Smooth muscle cell (in vitro differentiated cells): ENCODE results near the gene ACAP3. TPM values are rescaled to one million over a fixed set of nuclear protein-coding genes. Genes with fewer than 3 reads are reported as not detected.

Experiments used
- DNase-seq: peaks from one replicate; lab custom pipeline; 2025; ENCODE audit not compliant: unreplicated experiment; lab: John Stamatoyannopoulos, UW
- H2AFZ ChIP-seq: fragments of 200-600 bp; sonication (generic); 2 replicates; pipeline ENCODE4 v1.6.0; 2016; ENCODE audit warnings: antibody characterized with exemption, low read depth, mild to moderate bottlenecking
- H3F3A ChIP-seq: fragments of 200-600 bp; sonication (generic); 2 replicates; pipeline ENCODE4 v1.6.0; 2017; ENCODE audit warnings: antibody characterized with exemption, low read depth
- H3K27ac ChIP-seq: fragments of 200-600 bp; sonication (generic); 2 replicates; pipeline ENCODE4 v1.5.1; 2016; ENCODE audit warnings: low read depth, mild to moderate bottlenecking
- H3K27me3 ChIP-seq: fragments of 200-600 bp; sonication (generic); 2 replicates; pipeline ENCODE4 v1.6.1; 2016; ENCODE audit warnings: low read depth, mild to moderate bottlenecking
- H3K36me3 ChIP-seq: fragments of 200-600 bp; sonication (generic); 2 replicates; pipeline ENCODE4 v1.5.1; 2016; ENCODE audit warnings: low read depth
- H3K4me1 ChIP-seq: fragments of 200-600 bp; sonication (generic); 2 replicates; pipeline ENCODE4 v1.5.1; 2016; ENCODE audit warnings: low read depth
- H3K4me2 ChIP-seq: fragments of 200-600 bp; sonication (generic); 2 replicates; pipeline ENCODE4 v1.6.0; 2016; ENCODE audit warnings: mild to moderate bottlenecking
- H3K4me3 ChIP-seq: fragments of 200-600 bp; sonication (generic); 2 replicates; pipeline ENCODE4 v1.5.1; 2016; ENCODE audit warnings: mild to moderate bottlenecking
- H3K79me2 ChIP-seq: fragments of 200-600 bp; sonication (generic); 2 replicates; pipeline ENCODE4 v1.6.0; 2016; ENCODE audit warnings: low read depth, mild to moderate bottlenecking
- H3K9ac ChIP-seq: fragments of 200-600 bp; sonication (generic); 2 replicates; pipeline ENCODE4 v1.6.0; 2016; ENCODE audit warnings: low read depth
- H3K9me3 ChIP-seq: fragments of 200-600 bp; sonication (generic); replicated peaks from 2 replicates; pipeline ENCODE4 v1.5.1; 2016; ENCODE audit warnings: low read depth
- H4K20me1 ChIP-seq: fragments of 200-600 bp; sonication (generic); 2 replicates; pipeline ENCODE4 v1.6.0; 2016; ENCODE audit warnings: low read depth
- WGBS: methylation state at CpG from one replicate; pipeline ENCODE4 v1.1.7; 2016; ENCODE audit warnings: low lambda C conversion rate; 5-methylcytosine and 5-hydroxymethylcytosine counted together
- polyA plus RNA-seq: library from polyadenylated mRNA; unstranded; fragments of >200 nt; fragmentation: Nextera tagmentation; extraction: Ambion mirVana; gene quantifications from 2 replicates; pipeline ENCODE4 v1.2.1, GENCODE V29; 2016
- total RNA-seq: library from RNA; depleted of rRNA; stranded (reverse); fragments of >200 nt; gene quantifications from 2 replicates; pipeline ENCODE4 v1.2.3, GENCODE V29; 2014
- TF ChIP-seq, protein P1 (sequence below): fragments of 200-600 bp; sonication (generic); IDR thresholded peaks from 2 replicates; pipeline ENCODE4 v1.5.1; 2017; ENCODE audit warnings: borderline replicate concordance, mild to moderate bottlenecking, antibody characterized with exemption; ENCODE audit not compliant: insufficient read depth, poor library complexity, severe bottlenecking

Gene ACAP3
- total and polyA plus RNA-seq, 2 experiments from 2014 or later, result 29.9 to 63.9 TPM

DNA sequence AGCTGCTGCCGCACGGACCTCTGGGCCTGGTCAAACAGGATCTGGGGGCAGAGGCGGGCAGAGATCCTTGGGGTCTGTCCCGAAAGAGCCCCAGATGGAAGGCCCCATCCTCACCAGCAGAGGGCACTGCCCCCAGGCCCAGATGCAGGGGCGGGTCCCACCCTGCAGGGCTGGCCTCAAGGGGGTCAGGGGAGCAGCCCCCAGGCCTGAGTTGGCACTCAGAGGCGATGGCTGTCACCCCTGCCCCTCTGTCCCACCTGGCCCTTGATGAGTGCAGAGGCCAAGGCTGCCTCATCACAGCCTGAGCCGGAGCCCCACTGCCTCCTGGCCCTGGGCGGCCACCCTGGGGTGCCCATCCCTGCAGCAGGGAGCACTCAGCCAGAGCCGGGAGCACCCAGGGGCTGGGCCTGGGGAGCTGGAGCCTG is 5.7 kb downstream of the ACAP3 start:
- Histone ChIP-seq H4K20me1 (peaks cover 84% of the 10 kb centered on the region), H3K27ac (no peak overlapping the region), H3K4me1 (peaks cover 26% of the 10 kb centered on the region), H3K4me3 (no peak overlapping the region), H3K79me2 (peaks cover 28% of the 10 kb centered on the region), H3K9ac (no peak overlapping the region), H3F3A (no peaks in the 10 kb centered on the region), H3K36me3 (no peaks in the 10 kb centered on the region), H2AFZ (no peak overlapping the region), H3K9me3 (no peaks in the 10 kb centered on the region), H3K27me3 (no peaks in the 10 kb centered on the region), H3K4me2 (no peak overlapping the region)
- WGBS, result 88% methylated on average over 9 of the region's 9 CpGs
- DNase-seq, result no peak
- TF ChIP-seq, protein P1, sequence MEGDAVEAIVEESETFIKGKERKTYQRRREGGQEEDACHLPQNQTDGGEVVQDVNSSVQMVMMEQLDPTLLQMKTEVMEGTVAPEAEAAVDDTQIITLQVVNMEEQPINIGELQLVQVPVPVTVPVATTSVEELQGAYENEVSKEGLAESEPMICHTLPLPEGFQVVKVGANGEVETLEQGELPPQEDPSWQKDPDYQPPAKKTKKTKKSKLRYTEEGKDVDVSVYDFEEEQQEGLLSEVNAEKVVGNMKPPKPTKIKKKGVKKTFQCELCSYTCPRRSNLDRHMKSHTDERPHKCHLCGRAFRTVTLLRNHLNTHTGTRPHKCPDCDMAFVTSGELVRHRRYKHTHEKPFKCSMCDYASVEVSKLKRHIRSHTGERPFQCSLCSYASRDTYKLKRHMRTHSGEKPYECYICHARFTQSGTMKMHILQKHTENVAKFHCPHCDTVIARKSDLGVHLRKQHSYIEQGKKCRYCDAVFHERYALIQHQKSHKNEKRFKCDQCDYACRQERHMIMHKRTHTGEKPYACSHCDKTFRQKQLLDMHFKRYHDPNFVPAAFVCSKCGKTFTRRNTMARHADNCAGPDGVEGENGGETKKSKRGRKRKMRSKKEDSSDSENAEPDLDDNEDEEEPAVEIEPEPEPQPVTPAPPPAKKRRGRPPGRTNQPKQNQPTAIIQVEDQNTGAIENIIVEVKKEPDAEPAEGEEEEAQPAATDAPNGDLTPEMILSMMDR, result peak; percentile 39

DNA sequence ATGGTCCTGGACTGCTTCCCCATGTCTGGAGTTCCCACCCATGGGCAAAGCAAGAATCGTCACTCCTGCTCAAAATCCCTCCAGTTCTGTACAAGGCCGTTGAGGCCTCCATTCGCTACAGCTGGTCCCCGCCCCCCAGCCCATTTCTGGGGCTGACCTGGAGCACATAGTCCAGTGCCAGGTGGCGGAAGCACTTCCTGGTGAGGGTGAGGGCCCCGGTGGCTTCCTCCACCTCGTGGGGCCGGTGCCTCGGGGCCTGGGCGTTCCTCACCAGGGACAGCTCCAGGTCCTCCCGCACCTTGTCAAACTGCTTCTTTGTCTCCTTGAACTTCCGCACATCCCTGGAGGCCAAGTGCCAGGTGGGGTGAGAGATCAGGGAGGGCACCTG is 7.4 kb downstream of the ACAP3 start:
- Histone ChIP-seq H3K79me2 (peaks cover 11% of the 10 kb centered on the region), H3K4me2 (no peak overlapping the region), H3K4me1 (peaks cover 10% of the 10 kb centered on the region), H2AFZ (no peak overlapping the region), H4K20me1 (peaks cover 69% of the 10 kb centered on the region), H3K27me3 (no peaks in the 10 kb centered on the region), H3K4me3 (no peak overlapping the region), H3K9me3 (no peaks in the 10 kb centered on the region), H3K36me3 (no peaks in the 10 kb centered on the region), H3K9ac (no peak overlapping the region), H3F3A (no peaks in the 10 kb centered on the region), H3K27ac (no peak overlapping the region)
- TF ChIP-seq, protein P1, result no peak
- WGBS, result 88% methylated on average over 12 of the region's 12 CpGs
- no peak for DNase-seq

GRCh38 chr1:1299686-1300351 is 7.9 kb downstream of the ACAP3 start:
- H3K79me2 ChIP-seq, result peaks cover 9% of the 10 kb centered on the region
- H3K4me2 ChIP-seq, result no peak overlapping the region
- TF ChIP-seq, protein P1, result peak; percentile 10
- no peak overlapping the region for H3K9ac ChIP-seq
- H2AFZ ChIP-seq, result no peak overlapping the region
- 90% methylated on average over 20 of the region's 22 CpGs for WGBS
- H3K4me3 ChIP-seq, result no peak overlapping the region
- H3K27me3 ChIP-seq, result no peaks in the 10 kb centered on the region
- peaks cover 5% of the 10 kb centered on the region for H3K4me1 ChIP-seq
- DNase-seq, result no peak
- peaks cover 65% of the 10 kb centered on the region for H4K20me1 ChIP-seq
- H3F3A ChIP-seq, result no peaks in the 10 kb centered on the region
- no peak overlapping the region for H3K27ac ChIP-seq
- no peaks in the 10 kb centered on the region for H3K9me3 ChIP-seq
- H3K36me3 ChIP-seq, result no peaks in the 10 kb centered on the region
